Measurements from ENCODE around the gene POLR3B.
"Not testable (repeated sequence)": the region's sequence is repeated elsewhere in the genome, so short reads cannot be mapped to it uniquely, and the experiment has no call there.

Gene POLR3B

DNA sequence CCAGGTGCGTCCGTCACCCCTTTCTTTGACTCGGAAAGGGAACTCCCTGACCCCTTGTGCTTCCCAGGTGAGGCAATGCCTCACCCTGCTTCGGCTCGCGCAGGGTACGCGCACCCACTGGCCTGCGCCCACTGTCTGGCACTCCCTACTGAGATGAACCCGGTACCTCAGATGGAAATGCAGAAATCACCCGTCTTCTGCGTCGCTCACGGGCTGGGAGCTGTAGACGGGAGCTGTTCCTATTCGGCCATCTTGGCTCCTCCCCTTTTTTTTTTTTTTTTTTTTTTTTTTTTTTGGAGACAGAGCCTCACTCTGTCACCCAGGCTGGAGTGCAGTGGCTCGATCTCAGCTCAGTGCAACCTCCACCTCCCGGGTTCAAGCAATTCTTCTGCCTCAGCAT lies 120.1 kb downstream of the POLR3B start:
- DNase-seq, result not testable (repeated sequence)

DNA sequence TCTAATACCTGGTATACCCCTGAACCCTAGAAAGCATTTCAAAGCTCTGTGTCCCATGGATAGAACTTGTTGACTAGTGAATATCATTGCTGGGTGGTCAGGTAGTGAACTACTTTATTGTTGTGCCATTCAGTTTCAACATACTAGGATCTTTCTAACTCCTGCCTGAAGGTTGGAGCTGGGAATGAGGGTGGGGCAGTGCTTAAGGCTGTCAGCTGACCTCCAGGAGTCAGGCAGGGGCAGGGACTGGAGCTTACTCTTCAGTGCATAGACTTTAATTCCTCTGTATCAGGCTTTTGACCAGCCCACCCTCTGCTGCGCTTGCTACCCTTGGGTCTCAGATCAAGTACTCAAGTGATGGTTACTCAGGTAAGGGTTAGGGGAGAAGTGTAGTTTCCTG lies 122.7 kb downstream of the POLR3B start:
- DNase-seq, result no peak

DNA sequence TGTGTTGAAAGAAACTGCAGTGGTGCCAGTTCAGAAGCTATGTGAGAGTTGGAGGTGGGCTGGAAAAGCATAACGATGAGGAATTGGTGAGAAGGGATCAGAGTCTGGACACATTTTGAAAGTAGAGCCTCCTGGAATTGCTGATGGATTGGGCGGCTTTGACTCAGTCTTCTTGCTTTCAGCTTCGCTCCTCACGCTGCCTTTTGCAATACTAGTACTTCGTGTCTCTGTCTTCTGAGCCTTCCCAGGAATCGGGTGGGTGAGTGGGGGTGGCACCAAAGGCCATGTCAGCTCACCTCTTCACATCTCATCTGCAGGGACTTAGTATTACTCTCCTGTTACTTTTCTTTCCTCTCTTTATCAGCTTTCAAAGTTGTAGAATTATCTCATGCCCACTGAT lies 123.7 kb downstream of the POLR3B start:
- DNase-seq, result no peak

DNA sequence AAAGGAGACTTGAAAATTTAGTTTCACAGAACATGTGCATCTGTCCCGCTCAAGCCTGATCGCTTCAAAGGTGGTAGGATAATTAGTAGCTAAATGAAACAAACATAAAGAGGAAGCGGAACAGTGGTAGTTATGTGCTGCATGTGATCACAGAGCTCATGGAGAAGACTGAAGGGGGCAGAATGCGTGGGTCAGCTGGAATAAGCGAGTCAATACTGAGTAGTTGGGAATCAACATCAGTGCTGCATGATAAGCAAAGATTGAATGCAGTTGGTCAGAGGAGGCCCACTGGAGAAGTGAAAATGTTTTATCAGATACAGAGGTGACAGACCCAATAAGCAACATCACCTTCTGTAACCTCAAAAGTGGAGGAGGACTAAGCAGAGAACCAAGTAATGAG lies 130.1 kb downstream of the POLR3B start:
- no peak for DNase-seq

DNA sequence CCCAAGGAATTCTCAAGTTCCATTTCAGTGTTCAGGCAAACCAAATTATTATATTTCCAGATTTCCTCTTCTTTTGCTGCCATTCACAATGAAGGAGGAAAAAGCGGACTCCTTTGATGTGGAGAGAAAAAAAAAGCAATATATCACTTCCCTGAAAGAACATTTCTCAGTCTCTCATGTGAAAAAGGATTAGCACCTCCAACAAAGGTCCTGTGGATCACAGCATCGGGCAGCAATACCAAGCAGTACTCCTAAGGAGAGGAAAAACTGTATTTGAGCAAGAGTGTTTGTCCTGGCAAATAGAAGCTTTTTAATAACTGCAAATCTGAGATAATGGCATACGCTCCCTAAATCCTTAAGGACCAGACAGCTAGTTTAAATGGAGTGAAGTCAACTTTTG lies 131.3 kb downstream of the POLR3B start:
- DNase-seq, result no peak

DNA sequence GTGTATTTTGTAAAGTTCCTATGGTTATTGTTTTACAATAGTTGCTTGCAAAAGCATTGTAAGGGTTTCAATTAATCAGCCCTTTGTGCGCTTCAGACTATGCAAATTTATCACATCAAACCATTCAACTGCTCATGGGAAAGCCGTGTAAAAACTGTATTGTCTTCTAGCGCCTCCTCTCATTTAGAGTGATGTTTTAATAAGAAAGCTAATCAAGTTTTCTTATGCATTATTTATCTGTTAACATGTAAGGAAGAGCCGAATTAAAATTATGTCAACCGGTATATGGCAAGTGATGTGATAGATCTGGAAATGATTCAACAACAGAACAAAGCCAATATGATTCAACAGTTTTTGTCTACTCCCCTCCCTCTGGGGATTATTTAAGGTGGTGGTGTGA lies 132.7 kb downstream of the POLR3B start:
- no peak for DNase-seq

DNA sequence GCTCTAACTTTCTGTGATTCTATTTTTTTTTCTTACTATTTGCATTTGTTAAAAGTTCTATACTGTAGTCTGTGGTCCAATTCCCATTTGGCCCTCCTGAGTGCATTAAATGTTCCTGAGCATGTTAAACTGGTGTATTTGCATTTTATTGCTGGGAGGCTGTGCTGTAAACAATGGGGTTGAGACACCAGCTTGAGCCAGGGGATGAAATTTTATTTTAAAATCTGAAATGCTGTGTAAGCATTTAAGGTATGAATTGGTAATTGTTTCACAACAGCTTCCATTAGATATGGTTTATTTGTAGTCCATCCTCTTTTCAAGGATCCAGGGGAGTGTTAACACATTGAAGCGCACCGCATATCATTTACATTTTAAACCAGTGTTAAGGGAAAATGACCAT lies 135.3 kb downstream of the POLR3B start:
- DNase-seq, result no peak

DNA sequence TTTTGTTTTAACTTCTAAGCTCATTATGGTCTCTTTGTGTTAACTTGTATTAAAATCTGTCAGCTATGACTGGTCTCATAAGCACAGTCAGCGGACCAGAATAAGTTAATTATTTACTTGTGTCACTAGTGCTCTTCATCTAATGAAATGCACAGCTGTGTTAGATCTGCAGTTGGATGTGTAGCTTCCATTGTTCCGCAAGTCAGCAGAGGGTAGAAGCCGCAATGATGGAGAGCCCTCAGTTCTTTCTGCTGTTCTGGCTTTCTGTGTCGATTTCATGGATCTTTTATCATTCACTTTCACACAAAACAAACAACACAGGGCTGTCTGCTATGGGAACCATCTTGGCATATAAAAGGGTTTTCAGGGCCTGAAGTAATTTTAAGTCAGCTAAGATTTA lies 136.0 kb downstream of the POLR3B start:
- DNase-seq, result no peak

DNA sequence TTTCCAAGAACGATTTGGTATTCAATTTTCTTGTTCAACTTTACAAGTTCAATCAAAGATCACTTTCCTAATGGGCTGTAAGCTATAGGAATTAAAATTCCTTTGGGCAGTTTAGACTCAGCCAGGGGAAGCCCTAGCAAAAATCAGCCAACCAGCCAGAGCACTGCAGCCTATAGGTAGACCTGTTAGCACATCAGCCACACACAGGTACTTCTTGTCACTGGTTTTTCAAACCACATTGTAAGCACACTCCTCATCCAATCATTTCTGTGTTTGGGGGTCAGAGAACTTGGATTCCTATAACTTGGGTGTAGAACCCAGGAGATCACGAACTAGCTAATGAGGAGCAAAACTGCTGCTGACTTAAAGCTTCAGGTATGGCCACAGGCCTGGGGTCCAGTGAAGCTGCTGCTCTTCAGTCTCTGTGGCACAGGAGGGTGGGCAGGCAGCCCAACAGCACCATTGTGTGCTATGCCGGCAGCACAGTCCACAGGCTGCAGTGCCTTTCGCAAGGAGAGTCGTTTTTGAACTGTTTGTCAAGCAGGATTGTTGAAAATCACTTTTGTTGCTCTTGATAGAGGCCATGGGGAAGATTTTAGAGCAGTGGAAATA lies 137.9 kb downstream of the POLR3B start:
- DNase-seq, result no peak

DNA sequence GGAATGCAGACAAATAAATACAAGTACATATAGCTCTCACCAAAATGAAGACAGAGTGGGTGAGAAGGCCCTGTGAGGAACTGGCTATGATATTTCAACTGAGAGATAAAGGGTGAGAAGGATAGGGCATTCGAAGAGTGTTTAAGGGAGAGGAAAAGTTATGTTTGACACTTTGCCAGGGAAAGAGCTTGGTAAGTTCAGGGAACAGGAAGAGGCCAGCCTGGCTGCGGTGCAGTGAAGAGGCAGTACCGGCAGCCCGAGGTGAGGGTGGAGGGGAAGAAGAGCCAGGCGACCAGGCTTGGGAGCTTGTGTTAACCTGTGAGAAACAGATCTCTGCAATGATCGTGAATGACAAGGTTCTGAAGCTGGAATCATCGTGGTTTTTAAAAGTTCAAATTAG lies 140.5 kb downstream of the POLR3B start:
- DNase-seq, result no peak

DNA sequence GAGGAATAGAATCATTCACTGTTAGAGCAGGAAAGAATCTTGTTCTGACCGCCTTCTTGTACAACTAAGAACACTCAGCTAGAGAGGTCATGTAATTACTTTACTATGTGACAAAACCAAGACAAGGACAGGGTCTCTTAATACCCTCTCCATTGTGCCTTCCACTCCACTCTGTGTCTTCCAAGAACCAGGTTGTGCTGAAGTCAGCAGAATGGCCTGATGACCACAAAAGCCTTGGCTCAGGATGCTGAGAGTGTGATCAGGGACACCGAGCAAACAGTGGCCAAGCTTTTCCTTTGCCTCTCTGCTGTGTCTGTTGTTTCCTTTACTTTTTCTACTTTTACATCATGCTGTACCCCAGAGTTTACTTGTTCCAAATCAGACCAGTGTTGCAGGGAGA lies 142.1 kb downstream of the POLR3B start:
- no peak for DNase-seq

DNA sequence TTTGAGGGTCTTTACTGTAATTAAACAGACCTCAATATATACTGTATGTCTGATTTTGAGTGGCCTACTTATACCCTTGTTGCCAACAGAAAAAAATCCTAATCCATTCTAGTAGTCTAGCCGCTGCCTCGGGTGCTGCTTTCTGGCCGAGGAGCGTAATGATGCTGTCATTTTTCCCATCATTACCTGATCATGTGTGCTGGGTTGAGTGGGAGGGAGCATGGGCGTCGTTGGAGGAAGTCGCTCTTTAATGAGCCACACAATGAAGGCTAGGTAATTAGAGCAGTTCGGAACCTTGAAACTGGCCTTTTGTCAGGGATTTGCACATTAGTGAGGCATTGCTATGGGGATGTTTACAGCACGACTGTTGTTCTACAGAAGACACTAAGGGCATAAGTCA lies 149.1 kb downstream of the POLR3B start:
- DNase-seq, result no peak

DNA sequence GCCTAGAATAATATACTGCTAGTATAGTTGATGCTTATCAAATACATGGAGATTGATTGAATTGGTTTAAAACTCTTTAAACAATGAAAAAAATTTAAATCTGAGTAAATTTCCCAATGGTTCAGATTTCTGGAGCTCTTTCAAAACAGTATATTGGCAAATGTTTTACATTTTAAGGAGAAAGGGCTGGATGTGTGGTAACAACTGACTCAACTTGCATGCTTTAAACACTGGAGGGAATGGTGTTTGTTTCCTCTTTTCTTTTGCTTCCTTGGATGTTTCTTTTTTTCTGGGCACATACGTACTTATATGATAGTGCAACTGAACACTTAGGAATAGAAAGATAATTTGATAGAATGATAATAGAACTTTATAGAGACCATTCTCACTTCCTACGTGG lies 151.4 kb downstream of the POLR3B start:
- DNase-seq, result no peak

DNA sequence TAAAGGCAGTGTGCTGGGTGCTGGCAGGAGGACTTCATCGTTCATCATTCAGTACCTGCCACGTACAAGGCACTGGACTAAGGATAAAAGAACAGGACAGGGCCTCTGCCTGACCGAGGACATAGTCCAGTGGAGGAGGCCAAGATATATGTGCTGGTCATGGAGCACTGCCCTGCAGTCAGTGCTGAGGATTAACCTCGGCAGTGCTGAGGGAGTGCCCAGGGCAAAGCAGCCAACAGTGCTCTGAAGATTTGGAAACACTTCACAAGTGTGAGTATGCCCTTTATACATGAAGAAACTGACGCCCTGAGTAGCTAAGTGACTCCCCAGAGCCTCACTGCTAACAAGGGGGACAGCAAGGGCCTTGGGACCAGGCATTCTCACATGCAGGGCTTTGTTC lies 153.8 kb downstream of the POLR3B start:
- DNase-seq, result no peak

DNA sequence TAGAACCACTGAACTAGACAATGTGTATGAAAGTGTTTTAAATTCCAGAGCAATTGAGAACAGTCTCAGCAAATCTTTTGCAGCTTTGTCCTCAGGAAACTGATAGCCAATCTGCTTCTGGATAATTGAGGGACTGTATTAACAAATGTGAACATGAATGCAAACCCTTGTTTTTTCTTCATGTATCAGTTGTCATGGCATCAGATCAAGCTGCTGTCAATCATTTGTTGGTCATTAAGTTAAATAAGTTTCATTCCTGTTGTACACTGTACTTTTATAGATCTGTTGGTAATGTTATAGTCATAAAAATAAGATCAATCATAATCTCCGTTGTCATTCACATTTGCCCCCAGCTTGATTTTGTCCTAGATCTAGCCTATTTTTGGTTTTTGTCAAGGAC lies 159.8 kb downstream of the POLR3B start:
- no peak for DNase-seq

DNA sequence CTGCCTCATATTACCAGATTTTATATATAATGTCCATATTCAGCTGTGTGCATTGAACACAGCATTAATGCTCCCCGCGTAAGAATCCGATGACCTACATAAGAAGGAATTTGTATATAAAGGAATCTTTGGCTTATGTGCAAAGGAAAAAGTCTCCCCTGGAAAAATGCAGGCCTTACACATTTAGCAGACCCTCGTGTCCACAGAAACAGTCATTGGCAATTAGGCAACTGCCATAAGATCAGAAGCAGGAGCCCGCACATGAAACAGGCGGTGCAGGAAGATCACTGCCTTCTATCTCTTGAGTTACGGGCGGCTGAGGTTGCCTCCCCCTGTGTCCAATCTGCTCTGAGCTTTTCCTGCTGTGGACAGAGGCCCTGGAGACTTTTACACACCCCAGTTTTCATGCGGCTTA lies 162.1 kb downstream of the POLR3B start:
- no peak for DNase-seq

DNA sequence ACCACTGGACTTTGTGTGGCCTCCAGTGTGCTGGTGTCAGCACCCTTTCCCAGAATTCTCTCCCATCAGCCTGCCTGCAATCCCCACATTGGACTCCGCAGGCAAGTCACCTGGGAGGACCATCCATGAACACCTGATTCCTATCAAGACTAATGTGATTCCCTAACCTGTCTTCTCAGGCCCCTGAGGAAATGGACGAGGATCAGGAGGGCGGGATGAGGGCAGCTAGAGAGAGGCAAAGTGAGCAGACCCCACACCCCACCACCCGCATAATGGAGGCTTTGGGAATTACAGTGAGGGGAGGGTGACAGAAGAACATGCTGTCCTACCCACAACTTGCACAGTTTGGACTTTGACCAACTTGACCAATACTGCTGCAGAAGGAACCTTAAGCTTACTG lies 164.4 kb downstream of the POLR3B start:
- DNase-seq, result no peak

DNA sequence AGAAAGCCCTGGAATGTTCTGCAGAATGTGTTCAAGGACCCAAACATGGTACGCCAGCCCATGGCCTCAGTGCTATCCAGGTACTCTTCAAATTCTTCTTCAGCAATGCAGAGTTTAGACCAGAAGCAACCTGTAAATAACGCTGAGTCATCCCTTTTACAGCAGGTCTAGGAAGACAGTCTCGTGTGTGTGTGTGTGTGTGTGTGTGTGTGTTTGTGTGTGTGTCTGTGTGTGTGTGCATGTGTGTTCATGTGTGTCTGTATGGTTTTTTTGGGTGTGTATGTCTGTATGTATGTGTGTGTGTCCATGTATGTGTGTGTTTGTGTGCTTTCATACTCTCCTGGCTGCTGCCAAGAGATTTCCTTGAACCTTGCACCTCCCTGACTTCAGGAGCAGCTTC lies 165.2 kb downstream of the POLR3B start:
- no peak for DNase-seq

DNA sequence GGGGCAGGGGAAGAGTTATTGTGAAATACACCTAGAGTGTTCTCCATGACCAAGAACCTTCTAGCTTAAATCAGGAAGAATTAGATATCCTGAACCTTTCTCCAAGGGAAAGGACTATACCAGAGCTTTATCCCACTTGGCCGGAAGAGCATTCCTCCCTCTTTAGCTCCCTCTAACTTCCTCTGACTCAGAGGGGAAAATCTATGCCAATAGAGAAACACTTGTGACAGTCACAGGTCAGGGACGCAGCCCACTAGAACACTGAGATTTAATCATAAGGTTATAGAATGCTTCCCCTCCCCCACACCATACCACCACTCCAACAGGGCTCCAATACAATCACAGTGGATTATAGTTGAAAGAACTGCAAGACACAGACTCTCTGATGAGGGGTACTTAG lies 169.8 kb downstream of the POLR3B start:
- DNase-seq, result no peak

DNA sequence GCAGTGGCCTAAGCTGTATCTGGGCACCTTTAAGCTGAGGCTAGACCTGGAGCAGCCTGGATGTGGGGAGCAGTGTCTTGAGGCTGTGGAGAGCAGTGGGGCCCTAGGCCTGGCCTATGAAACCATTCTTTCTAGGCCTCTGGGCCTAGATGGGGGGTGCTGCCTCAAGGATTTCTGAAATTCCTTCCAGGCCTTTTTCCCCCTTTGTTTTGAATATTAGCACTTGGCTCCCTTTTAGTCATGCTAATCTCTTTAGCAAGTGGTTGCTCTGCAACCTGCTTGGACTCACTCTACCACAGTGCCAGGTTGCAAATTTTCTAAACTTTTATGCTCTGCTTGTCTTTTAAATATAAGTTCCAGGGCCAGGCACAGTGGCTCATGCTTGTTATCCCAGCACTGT lies 183.7 kb downstream of the POLR3B start:
- DNase-seq, result no peak

DNA sequence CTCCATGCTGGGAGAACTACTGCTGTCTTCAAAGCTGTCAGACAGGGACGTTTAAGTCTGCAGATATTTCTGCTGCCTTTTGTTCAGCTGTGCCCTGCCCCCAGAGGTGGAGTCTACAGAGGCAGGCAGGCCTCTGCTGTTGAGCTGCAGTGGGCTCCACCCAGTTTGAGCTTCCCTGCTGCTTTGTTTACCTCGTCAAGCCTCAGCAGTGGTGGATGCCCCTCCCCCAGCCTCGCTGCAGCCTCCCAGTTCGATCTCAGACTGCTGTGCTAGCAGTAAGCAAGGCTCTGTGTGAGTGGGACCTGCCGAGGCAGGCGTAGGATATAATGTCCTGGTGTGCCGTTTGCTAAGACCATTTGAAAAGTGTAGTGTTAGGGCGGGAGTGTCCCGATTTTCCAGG lies 193.9 kb downstream of the POLR3B start:
- no peak for DNase-seq

DNA sequence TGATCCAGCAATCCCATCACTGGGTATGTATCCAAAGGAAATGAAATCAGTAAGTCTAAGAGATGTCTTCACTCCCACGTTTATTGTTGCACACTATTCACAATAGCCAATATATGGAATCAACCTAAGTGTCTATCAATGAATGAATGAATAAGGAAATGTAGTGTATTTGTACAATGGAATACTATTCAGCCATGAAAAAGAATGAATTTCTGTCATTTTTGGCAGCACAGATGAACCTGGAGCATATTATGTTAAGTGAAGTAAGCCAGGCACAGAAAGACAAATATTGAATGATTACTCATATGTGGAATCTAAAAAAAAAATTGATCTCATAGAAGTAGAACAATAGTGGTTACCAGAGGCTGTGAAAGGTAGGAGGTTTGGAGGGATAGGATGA lies 194.7 kb downstream of the POLR3B start:
- DNase-seq, result no peak
